Vagina (tissue), 2 donors: ENCODE results near the gene PTPN11. TPM values are rescaled to one million over a fixed set of nuclear protein-coding genes. Genes with fewer than 3 reads are reported as not detected.
"Not testable (repeated sequence)": the region's sequence is repeated elsewhere in the genome, so short reads cannot be mapped to it uniquely, and the experiment has no call there.

Experiments
- DNase-seq, 2 donors: peaks; one replicate each; pipeline ENCODE4 v3.0.0-alpha.2; 2017; ENCODE audit errors: extremely low spot score in 2 of 2
- H3K27ac ChIP-seq: fragments of 200-600 bp; sonication (generic); one replicate; pipeline ENCODE4 v1.5.1; 2019
- H3K27me3 ChIP-seq: fragments of 200-600 bp; sonication (generic); one replicate; pipeline ENCODE4 v1.5.1; 2019
- H3K36me3 ChIP-seq, 2 donors: fragments of 200-600 bp; sonication (generic); one replicate each; pipeline ENCODE4 v1.5.1; 2017 to 2019
- H3K4me1 ChIP-seq: fragments of 200-600 bp; sonication (generic); one replicate; pipeline ENCODE4 v1.5.1; 2019
- H3K4me3 ChIP-seq, 2 donors: fragments of 200-600 bp; sonication (generic); 1 replicate in 1 of 2; 2 replicates in 1 of 2; pipeline ENCODE4 v1.5.1; 2016 to 2019
- H3K9me3 ChIP-seq: fragments of 200-600 bp; sonication (generic); one replicate; pipeline ENCODE4 v1.5.1; 2019
- CTCF ChIP-seq, 3 experiments: fragments of 450-650 bp in 2 of 3; fragments of 200-600 bp in 1 of 3; sonication (generic) in 1 of 3; IDR thresholded peaks; one replicate each; pipeline ENCODE4 v1.5.1; 2017 to 2019; ENCODE audit warnings: antibody characterized with exemption in 3 of 3, mild to moderate bottlenecking in 2 of 3, moderate library complexity in 2 of 3
- POLR2A ChIP-seq, 2 donors: fragments of 450-650 bp; IDR thresholded peaks; one replicate each; pipeline ENCODE4 v1.6.1; 2017; ENCODE audit warnings: antibody characterized with exemption in 2 of 2, mild to moderate bottlenecking in 2 of 2, moderate library complexity in 2 of 2
- POLR2AphosphoS5 ChIP-seq, 2 donors: sonication (generic); formaldehyde crosslinking; IDR thresholded peaks; one replicate each; pipeline ENCODE4 v1.9.0; 2017; ENCODE audit warnings: antibody characterized with exemption in 2 of 2, mild to moderate bottlenecking in 2 of 2, low read depth in 1 of 2; ENCODE audit not compliant: insufficient read depth in 1 of 2
- intact Hi-C: fragments of 100-400 bp; cut with DNase I; formaldehyde crosslinking; loops from one replicate; pipeline ENCODE4 v1.15.1; 2023
- total RNA-seq: library from RNA; depleted of rRNA; stranded (reverse); fragments of >200 nt; gene quantifications from one replicate; pipeline ENCODE4 v1.2.3, GENCODE V29; 2016

The PTPN11 gene
- total RNA-seq, 1 donor from 2014 or later: 57.2 TPM

- Histone ChIP-seq H3K27ac (no peak overlapping the region), H3K9me3 (no peaks in the 10 kb centered on the region), H3K27me3 (no peaks in the 10 kb centered on the region), H3K4me3 (no peak overlapping the region), H3K4me1 (peaks cover 7% of the 10 kb centered on the region), H3K36me3 (no peaks in the 10 kb centered on the region)
- no peak for DNase-seq
- TF ChIP-seq CTCF (IDR thresholded peaks at IDR 0.05): no peak
- no peak for TF ChIP-seq POLR2AphosphoS5 (IDR thresholded peaks at IDR 0.05; ENCODE audit: insufficient read depth in 1 of 2, low read depth in 1 of 2)
- no peak for TF ChIP-seq POLR2A (IDR thresholded peaks at IDR 0.05)
- intact Hi-C loops: loop anchor here (10.0 kb wide), 1 partner anchor 192 kb away; no protein-coding TSS in a partner anchor
These were observed 32.0 kb upstream of the PTPN11 start for GRCh38 chr12:112386726-112387125.

DNA sequence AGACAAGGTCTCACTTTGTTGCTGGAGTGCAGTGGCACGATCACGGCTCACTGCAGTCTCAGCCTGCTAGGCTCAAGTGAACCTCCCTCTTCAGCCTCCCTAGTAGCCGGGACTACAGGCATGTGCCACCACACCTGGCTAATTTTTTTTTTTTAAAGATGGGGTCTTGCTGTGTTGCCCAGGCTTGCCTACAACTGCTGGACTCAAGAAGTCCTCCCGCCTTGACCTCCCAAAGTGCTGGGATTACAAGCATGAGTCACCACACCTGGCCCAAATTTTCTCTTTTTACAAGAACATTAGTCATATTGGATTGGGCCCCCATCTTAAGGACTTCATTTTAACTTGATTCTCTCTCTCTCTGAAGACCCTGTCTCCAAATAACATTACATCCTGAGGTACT lies 29.5 kb upstream of the PTPN11 start:
- Histone ChIP-seq H3K4me3 (no peak overlapping the region), H3K27ac (no peak overlapping the region), H3K27me3 (no peaks in the 10 kb centered on the region), H3K4me1 (no peaks in the 10 kb centered on the region), H3K36me3 (no peaks in the 10 kb centered on the region), H3K9me3 (no peaks in the 10 kb centered on the region)
- TF ChIP-seq POLR2A (IDR thresholded peaks at IDR 0.05): no peak
- TF ChIP-seq CTCF (IDR thresholded peaks at IDR 0.05): no peak
- no peak for TF ChIP-seq POLR2AphosphoS5 (IDR thresholded peaks at IDR 0.05; ENCODE audit: insufficient read depth in 1 of 2, low read depth in 1 of 2)
- intact Hi-C loops: loop anchor here (10.0 kb wide), 1 partner anchor 194 kb away; no protein-coding TSS in a partner anchor
- no peak for DNase-seq

DNA sequence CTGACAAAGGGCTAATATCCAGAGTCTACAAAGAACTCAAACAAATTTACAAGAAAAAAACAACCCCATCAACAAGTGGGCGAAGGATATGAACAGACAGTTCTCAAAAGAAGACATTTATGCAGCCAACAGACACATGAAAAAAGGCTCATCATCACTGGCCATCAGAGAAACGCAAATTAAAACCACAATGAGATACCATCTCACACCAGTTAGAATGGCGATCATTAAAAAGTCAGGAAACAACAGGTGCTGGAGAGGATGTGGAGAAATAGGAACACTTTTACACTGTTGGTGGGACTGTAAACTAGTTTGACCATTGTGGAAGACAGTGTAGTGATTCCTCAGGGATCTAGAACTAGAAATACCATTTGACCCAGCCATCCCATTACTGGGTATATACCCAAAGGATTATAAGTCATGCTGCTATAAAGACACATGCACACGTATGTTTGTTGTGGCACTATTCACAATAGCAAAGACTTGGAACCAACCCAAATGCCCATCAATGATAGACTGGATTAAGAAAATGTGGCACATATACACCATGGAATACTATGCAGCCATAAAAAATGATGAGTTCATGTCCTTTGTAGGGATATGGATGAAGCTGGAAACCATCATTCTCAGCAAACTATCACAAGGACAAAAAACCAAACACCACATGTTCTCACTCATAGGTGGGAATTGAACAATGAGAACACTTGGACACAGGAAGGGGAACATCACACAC lies 28.7 kb upstream of the PTPN11 start:
- H3K36me3 ChIP-seq, H3K9me3 ChIP-seq, H3K27ac ChIP-seq, DNase-seq, H3K4me1 ChIP-seq, H3K4me3 ChIP-seq, H3K27me3 ChIP-seq: not testable (repeated sequence)
- intact Hi-C loops: loop anchor here (10.0 kb wide), 1 partner anchor 195 kb away; no protein-coding TSS in a partner anchor

DNA sequence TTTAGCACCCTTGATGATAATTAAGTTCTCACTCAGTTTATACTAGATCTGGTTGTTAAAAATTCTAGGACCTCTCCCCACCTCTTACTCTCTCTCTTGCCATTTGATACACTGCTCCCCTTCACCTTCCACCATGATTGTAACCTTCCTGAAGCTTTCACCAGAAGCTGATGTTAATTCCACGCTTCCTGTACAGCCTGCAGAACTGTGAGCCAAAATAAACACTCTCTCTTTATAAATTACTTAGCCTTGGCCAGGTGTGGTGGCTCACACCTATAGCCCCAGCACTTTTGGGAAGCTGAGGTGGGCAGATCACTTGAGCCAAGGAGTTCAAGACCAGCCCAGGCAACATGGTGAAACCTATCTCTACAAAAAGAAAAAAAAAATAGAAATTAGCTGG lies 25.4 kb upstream of the PTPN11 start:
- Histone ChIP-seq H3K27ac (no peak overlapping the region), H3K27me3 (no peaks in the 10 kb centered on the region), H3K9me3 (no peaks in the 10 kb centered on the region), H3K4me3 (no peak overlapping the region), H3K36me3 (no peaks in the 10 kb centered on the region), H3K4me1 (no peaks in the 10 kb centered on the region)
- intact Hi-C loops: no loop called here
- DNase-seq: no peak
- TF ChIP-seq POLR2AphosphoS5 (IDR thresholded peaks at IDR 0.05; ENCODE audit: insufficient read depth in 1 of 2, low read depth in 1 of 2) (no peak), POLR2A (IDR thresholded peaks at IDR 0.05) (no peak), CTCF (IDR thresholded peaks at IDR 0.05) (no peak)

- no peak overlapping the region for H3K27ac ChIP-seq
- TF ChIP-seq POLR2AphosphoS5 (IDR thresholded peaks at IDR 0.05; ENCODE audit: insufficient read depth in 1 of 2, low read depth in 1 of 2) (no peak), POLR2A (IDR thresholded peaks at IDR 0.05) (no peak), CTCF (IDR thresholded peaks at IDR 0.05) (no peak)
- H3K9me3 ChIP-seq: no peaks in the 10 kb centered on the region
- H3K36me3 ChIP-seq: peaks cover 0 to 23% of the 10 kb centered on the region in 2 donors
- intact Hi-C loops: no loop called here
- no peak for DNase-seq
- H3K4me1 ChIP-seq: no peaks in the 10 kb centered on the region
- no peaks in the 10 kb centered on the region for H3K27me3 ChIP-seq
- H3K4me3 ChIP-seq: no peak overlapping the region
These were observed 17.7 kb upstream of the PTPN11 start for GRCh38 chr12:112401054-112401453.
